Measurements from ENCODE around the gene SLC1A5.
"Not testable (repeated sequence)": the region's sequence is repeated elsewhere in the genome, so short reads cannot be mapped to it uniquely, and the experiment has no call there.

DNA sequence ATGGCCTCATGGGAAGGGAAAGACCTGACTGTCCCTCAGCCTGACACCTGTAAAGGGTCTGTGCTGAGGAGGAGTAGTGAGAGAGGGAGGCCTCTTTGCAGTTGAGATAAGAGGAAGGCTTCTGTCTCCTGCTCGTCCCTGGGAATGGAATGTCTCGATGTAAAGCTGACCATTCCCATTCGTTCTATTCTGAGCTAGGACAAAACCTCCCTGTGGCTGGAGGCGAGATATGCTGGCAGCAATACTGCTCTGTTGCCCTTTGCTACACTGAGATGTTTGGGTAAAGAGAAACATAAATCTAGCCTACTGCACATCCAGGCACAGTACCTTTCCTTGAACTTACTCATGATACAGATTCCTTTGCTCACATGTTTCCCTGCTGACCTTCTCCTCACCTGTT lies 19.6 kb downstream of the SLC1A5 start:
- TF ChIP-seq SALL2 (tag by site-specific recombination; IDR thresholded peaks at IDR 0.05; ENCODE audit: borderline replicate concordance); CTCF (tag by site-specific recombination; IDR thresholded peaks at IDR 0.05); ZNF777 (tag by site-specific recombination; IDR thresholded peaks at IDR 0.05; ENCODE audit: borderline replicate concordance); ATF2 (tag by site-specific recombination; IDR thresholded peaks at IDR 0.05; ENCODE audit: low read depth); ZSCAN4 (tag by site-specific recombination; IDR thresholded peaks at IDR 0.05); PATZ1 (tag by site-specific recombination; IDR thresholded peaks at IDR 0.05); ZIC2 (tag by site-specific recombination; IDR thresholded peaks at IDR 0.05); ZNF335 (tag by site-specific recombination; conservative IDR thresholded peaks at IDR 0.05); ZNF138 (tag by site-specific recombination; IDR thresholded peaks at IDR 0.05; ENCODE audit: borderline replicate concordance); ZBTB6 (tag by site-specific recombination; IDR thresholded peaks at IDR 0.05); YY1 (tag by site-specific recombination; IDR thresholded peaks at IDR 0.05); ZNF660 (tag by site-specific recombination; IDR thresholded peaks at IDR 0.05); ZNF184 (tag by site-specific recombination; IDR thresholded peaks at IDR 0.05); ZNF274 (IDR thresholded peaks at IDR 0.05; ENCODE audit: low read length); ZNF274 (tag by site-specific recombination; IDR thresholded peaks at IDR 0.05; ENCODE audit: borderline replicate concordance): not testable (repeated sequence)

Measured in HEK293 (cell line).